ENCODE measurements around the gene NUTM1. TPM values are rescaled to one million over a fixed set of nuclear protein-coding genes. Genes with fewer than 3 reads are reported as not detected.

The NUTM1 gene
- total RNA-seq, 1 experiment from 2014 or later = 0.07 TPM

GRCh38 chr15:34354286-34354685 lies 11.2 kb downstream of the NUTM1 start:
- Histone ChIP-seq H3K9me3 (ENCODE audit: control insufficient read depth in 1 of 2, insufficient read depth in 1 of 2, low read depth in 1 of 2, low read length in 2 of 2) (no peaks in the 10 kb centered on the region), H4K20me1 (ENCODE audit: insufficient read depth) (no peaks in the 10 kb centered on the region), H3K27ac (ENCODE audit: low read depth, low read length) (no peak overlapping the region), H2AFZ (ENCODE audit: low read depth, low read length, poor library complexity, severe bottlenecking) (no peak overlapping the region), H3K9ac (ENCODE audit: low read length) (no peak overlapping the region), H3K79me2 (ENCODE audit: insufficient read depth, low read length) (no peaks in the 10 kb centered on the region), H3K9me2 (ENCODE audit: insufficient read depth) (no peaks in the 10 kb centered on the region), H3K4me2 (ENCODE audit: low read length) (no peak overlapping the region), H3K36me3 (ENCODE audit: control insufficient read depth in 1 of 2, insufficient read depth in 2 of 2, low read length in 2 of 2) (peaks cover 4 to 6% of the 10 kb centered on the region in 2 experiments; a peak in 3 of 4 replicates), H3K4me3 (replicated peaks in 1 of 2; ENCODE audit: low read depth in 1 of 2, low read length in 2 of 2) (no peak overlapping the region), H3K27me3 (ENCODE audit: insufficient read depth, low read length) (no peaks in the 10 kb centered on the region), H3K4me1 (ENCODE audit: control insufficient read depth in 1 of 2, insufficient read depth in 2 of 2, low read length in 2 of 2) (peaks cover 0 to under 1% of the 10 kb centered on the region in 2 experiments; a peak in 1 of 4 replicates)
- no TSS peak for BruUV-seq (replicated peaks)
- POLR2A ChIA-PET = no interaction called here
- ATAC-seq = no peak
- RAD21 ChIA-PET (ENCODE audit: low non-redundant PET in 1 of 2, low total read pairs in 2 of 2, uncharacterized antibody in 2 of 2, unreplicated experiment in 2 of 2) = no interaction called here
- CTCF ChIA-PET = no interaction called here
- intact Hi-C loops (cut with micrococcal nuclease) = no loop called here
- TF ChIP-seq SP1 (IDR thresholded peaks at IDR 0.05; ENCODE audit: low read depth) (no peak), JUND (IDR thresholded peaks at IDR 0.05) (no peak), EZH2 (IDR thresholded peaks at IDR 0.05) (no peak)
- no peak for DNase-seq (ENCODE audit: low read depth, low spot score)

- no peak overlapping the region for H3K4me2 ChIP-seq (ENCODE audit: low read length)
- H3K27ac ChIP-seq (ENCODE audit: low read depth, low read length) = no peak overlapping the region
- H4K20me1 ChIP-seq (ENCODE audit: insufficient read depth) = no peaks in the 10 kb centered on the region
- intact Hi-C loops (cut with micrococcal nuclease) = no loop called here
- peaks cover 3 to 10% of the 10 kb centered on the region in 2 experiments; a peak in 3 of 4 replicates for H3K4me1 ChIP-seq (ENCODE audit: control insufficient read depth in 1 of 2, insufficient read depth in 2 of 2, low read length in 2 of 2)
- ChIA-PET POLR2A (no interaction called here), RAD21 (ENCODE audit: low non-redundant PET in 1 of 2, low total read pairs in 2 of 2, uncharacterized antibody in 2 of 2, unreplicated experiment in 2 of 2) (no interaction called here), CTCF (no interaction called here)
- H3K4me3 ChIP-seq (replicated peaks in 1 of 2; ENCODE audit: low read depth in 1 of 2, low read length in 2 of 2) = no peak overlapping the region
- H3K9ac ChIP-seq (ENCODE audit: low read length) = no peak overlapping the region
- no peaks in the 10 kb centered on the region for H3K9me3 ChIP-seq (ENCODE audit: control insufficient read depth in 1 of 2, insufficient read depth in 1 of 2, low read depth in 1 of 2, low read length in 2 of 2)
- H2AFZ ChIP-seq (ENCODE audit: low read depth, low read length, poor library complexity, severe bottlenecking) = no peak overlapping the region
- H3K9me2 ChIP-seq (ENCODE audit: insufficient read depth) = no peaks in the 10 kb centered on the region
- ATAC-seq = no peak
- no peaks in the 10 kb centered on the region for H3K79me2 ChIP-seq (ENCODE audit: insufficient read depth, low read length)
- peaks cover 5 to 15% of the 10 kb centered on the region in 2 experiments; a peak in 3 of 4 replicates for H3K36me3 ChIP-seq (ENCODE audit: control insufficient read depth in 1 of 2, insufficient read depth in 2 of 2, low read length in 2 of 2)
- BruUV-seq (replicated peaks) = no TSS peak
- H3K27me3 ChIP-seq (ENCODE audit: insufficient read depth, low read length) = no peaks in the 10 kb centered on the region
- no peak for DNase-seq (ENCODE audit: low read depth, low spot score)
- TF ChIP-seq EZH2phosphoT487 (IDR thresholded peaks at IDR 0.05; ENCODE audit: borderline replicate concordance) (no peak), POLR2A (IDR thresholded peaks at IDR 0.05; ENCODE audit: borderline replicate concordance, extremely low read depth, insufficient read depth, insufficient read length) (no peak), ELF1 (IDR thresholded peaks at IDR 0.05; ENCODE audit: borderline replicate concordance, low read depth) (no peak), TCF7L2 (IDR thresholded peaks at IDR 0.05; ENCODE audit: borderline replicate concordance, extremely low read depth, insufficient read depth, insufficient read length) (no peak), CEBPB (IDR thresholded peaks at IDR 0.05; ENCODE audit: low read depth) (no peak), RAD21 (IDR thresholded peaks at IDR 0.05; ENCODE audit: low read depth) (no peak), JUND (IDR thresholded peaks at IDR 0.05) (no peak), EGR1 (IDR thresholded peaks at IDR 0.05; ENCODE audit: low read depth) (no peak), ATF3 (IDR thresholded peaks at IDR 0.05) (no peak), MAX (IDR thresholded peaks at IDR 0.05) (no peak), POLR2AphosphoS5 (IDR thresholded peaks at IDR 0.05; ENCODE audit: low read depth, low read length) (no peak), EZH2 (IDR thresholded peaks at IDR 0.05) (no peak), FOSL1 (IDR thresholded peaks at IDR 0.05; ENCODE audit: low read depth) (no peak), SIN3A (IDR thresholded peaks at IDR 0.05; ENCODE audit: low read depth) (no peak), CBX3 (IDR thresholded peaks at IDR 0.05; ENCODE audit: low read depth) (no peak), ZNF274 (IDR thresholded peaks at IDR 0.05; ENCODE audit: low read depth, low read length) (no peak), CTCF (IDR thresholded peaks at IDR 0.05 in 2 of 3, conservative IDR thresholded peaks at IDR 0.05 in 1 of 3; ENCODE audit: borderline replicate concordance in 1 of 3, insufficient read depth in 1 of 3, low read depth in 2 of 3, low read length in 2 of 3) (no peak)
These were observed 12.1 kb downstream of the NUTM1 start for GRCh38 chr15:34355241-34355640.

All from HCT116 (cell line).